Eye (tissue), 1 donor: ENCODE results near the gene GMEB2.
"Not testable (repeated sequence)": the region's sequence is repeated elsewhere in the genome, so short reads cannot be mapped to it uniquely, and the experiment has no call there.

Experiments
- DNase-seq: peaks from one replicate; pipeline ENCODE4 v3.0.0-alpha.2; 2015

GMEB2 gene

GRCh38 chr20:63568986-63569949 lies 57.6 kb downstream of the GMEB2 start:
- DNase-seq: no peak

GRCh38 chr20:63568170-63568981 lies 58.5 kb downstream of the GMEB2 start:
- no peak for DNase-seq

- DNase-seq: no peak
Measured at GRCh38 chr20:63567386-63568169, 59.3 kb downstream of the GMEB2 start.

- no peak for DNase-seq
Measured at GRCh38 chr20:63567136-63567385, 59.8 kb downstream of the GMEB2 start.

GRCh38 chr20:63566395-63567135 lies 60.3 kb downstream of the GMEB2 start:
- no peak for DNase-seq

GRCh38 chr20:63565699-63566335 lies 61.1 kb downstream of the GMEB2 start:
- no peak for DNase-seq

- DNase-seq: no peak
Measured at GRCh38 chr20:63565021-63565698, 61.7 kb downstream of the GMEB2 start.

- no peak for DNase-seq
Measured at GRCh38 chr20:63564036-63564810, 62.7 kb downstream of the GMEB2 start.

GRCh38 chr20:63563225-63563935 lies 63.5 kb downstream of the GMEB2 start:
- DNase-seq: no peak

GRCh38 chr20:63562461-63563224 lies 64.3 kb downstream of the GMEB2 start:
- DNase-seq: no peak

- DNase-seq: no peak
Measured at GRCh38 chr20:63561624-63562396, 65.1 kb downstream of the GMEB2 start.

- DNase-seq: no peak
Measured at GRCh38 chr20:63560856-63561609, 65.9 kb downstream of the GMEB2 start.

GRCh38 chr20:63560333-63560805 lies 66.5 kb downstream of the GMEB2 start:
- DNase-seq: no peak

GRCh38 chr20:63559485-63560332 lies 67.2 kb downstream of the GMEB2 start:
- not testable (repeated sequence) for DNase-seq

- no peak for DNase-seq
Measured at GRCh38 chr20:63558804-63559484, 68.0 kb downstream of the GMEB2 start.

GRCh38 chr20:63557481-63557891 lies 69.4 kb downstream of the GMEB2 start:
- DNase-seq: no peak
